ENCODE data around the gene MRPL49. TPM values are rescaled to one million over a fixed set of nuclear protein-coding genes. Genes with fewer than 3 reads are reported as not detected.
A peak's percentile ranks its signal among the peaks of the same experiment; 100 is the strongest.

MRPL49 gene
- total and polyA plus RNA-seq, 9 of the 15 experiments (the other 6 are each of a cell fraction or from before 2014, with no cell fraction given) = 74.3 to 132 (median 91.2) TPM

DNA sequence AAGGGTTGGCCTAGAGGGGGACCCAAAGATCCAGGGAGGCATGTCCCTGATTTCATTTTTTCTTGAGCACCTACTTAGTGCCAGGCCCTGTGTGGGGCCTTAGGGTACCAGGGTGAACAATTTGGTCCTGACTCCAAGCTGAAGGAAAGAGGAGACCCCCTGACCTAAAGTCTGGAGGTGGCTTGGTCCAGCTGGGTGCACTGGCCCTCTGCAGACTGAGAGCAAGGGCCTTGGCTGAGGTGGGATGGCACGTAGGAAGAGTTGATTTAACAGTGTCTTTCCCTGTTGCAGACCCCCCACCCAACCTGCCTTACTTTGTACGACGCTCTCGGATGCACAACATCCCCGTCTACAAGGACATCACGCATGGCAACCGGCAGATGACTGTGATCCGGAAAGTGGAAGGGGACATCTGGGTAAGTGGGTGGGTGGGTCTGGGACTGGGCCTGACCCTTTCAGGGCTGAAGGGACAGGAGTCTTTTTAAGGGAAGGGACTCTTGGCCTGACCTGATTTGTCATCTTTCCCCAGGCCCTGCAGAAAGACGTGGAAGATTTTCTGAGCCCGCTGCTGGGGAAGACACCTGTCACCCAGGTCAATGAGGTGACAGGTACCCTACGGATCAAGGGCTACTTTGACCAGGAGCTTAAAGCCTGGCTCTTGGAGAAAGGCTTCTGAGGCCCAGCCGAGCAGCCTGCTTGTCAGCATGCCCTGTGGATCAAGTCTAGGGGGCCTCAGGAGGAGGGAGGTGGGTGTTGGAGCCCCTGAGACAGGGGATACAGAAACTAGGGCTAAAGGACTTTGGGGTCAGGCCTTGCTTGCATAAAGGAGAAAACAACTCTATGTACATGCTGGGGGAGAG, 3.3 kb downstream of the MRPL49 start (continued):
- TF ChIP-seq, protein P1, sequence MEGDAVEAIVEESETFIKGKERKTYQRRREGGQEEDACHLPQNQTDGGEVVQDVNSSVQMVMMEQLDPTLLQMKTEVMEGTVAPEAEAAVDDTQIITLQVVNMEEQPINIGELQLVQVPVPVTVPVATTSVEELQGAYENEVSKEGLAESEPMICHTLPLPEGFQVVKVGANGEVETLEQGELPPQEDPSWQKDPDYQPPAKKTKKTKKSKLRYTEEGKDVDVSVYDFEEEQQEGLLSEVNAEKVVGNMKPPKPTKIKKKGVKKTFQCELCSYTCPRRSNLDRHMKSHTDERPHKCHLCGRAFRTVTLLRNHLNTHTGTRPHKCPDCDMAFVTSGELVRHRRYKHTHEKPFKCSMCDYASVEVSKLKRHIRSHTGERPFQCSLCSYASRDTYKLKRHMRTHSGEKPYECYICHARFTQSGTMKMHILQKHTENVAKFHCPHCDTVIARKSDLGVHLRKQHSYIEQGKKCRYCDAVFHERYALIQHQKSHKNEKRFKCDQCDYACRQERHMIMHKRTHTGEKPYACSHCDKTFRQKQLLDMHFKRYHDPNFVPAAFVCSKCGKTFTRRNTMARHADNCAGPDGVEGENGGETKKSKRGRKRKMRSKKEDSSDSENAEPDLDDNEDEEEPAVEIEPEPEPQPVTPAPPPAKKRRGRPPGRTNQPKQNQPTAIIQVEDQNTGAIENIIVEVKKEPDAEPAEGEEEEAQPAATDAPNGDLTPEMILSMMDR (IDR thresholded peaks at IDR 0.05 in 2 of 3, conservative IDR thresholded peaks at IDR 0.05 in 1 of 3; ENCODE audit: insufficient read depth in 2 of 3, low read depth in 1 of 3, low read length in 3 of 3) = no peak

DNA sequence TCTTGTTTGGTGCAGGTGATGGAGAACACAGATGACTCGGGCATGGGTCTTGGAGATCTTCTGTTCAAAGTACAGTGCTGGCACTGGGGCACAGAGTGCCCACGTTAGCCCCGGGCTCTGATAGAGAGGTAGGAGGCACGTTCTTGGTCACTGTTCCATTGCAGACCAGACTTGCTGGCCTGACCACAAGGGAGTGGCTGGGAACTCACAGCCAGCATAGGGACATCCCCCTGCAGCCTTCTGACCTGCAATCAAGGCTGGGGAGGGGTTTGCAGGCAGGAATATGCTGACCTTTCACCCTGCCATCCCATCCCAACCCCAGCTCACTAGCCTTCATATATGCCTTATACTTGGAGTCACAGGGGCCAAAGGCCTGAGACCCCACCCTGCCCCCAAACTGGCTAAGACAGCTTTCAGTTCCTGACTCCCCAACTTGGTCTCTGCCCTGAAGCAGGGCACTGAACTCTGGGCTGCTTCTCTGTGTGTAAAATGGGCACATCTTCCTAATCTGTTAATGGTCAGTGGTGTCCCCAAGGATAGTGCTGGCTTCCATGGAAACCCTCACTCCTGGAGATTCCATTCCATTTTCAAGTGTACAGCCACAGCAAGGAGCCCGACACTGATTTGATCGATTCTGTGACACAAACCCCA, 4.6 kb downstream of the MRPL49 start:
- H3K27me3 ChIP-seq (ENCODE audit: control insufficient read depth in 2 of 2, insufficient read depth in 2 of 2, low read length in 2 of 2) = no peaks in the 10 kb centered on the region
- 86% methylated on average over 6 of the region's 6 CpGs for WGBS (ENCODE audit: insufficient coverage, low coverage, missing lambda C conversion rate)
- TF ChIP-seq ZNF408 (CRISPR knock-in tag; IDR thresholded peaks at IDR 0.05; ENCODE audit: low read depth) (no peak), POLR2A (conservative IDR thresholded peaks at IDR 0.05) (peak; percentile 65), RBFOX2 (IDR thresholded peaks at IDR 0.05; ENCODE audit: low read depth, low read length) (peak; percentile 57; the same call in 1 of the 2 replicates), KAT8 (IDR thresholded peaks at IDR 0.05; ENCODE audit: low read depth) (no peak), ZNF316 (IDR thresholded peaks at IDR 0.05) (peak; percentile 26; the same call in 1 of the 2 replicates), POLR2B (IDR thresholded peaks at IDR 0.05; ENCODE audit: low read depth, partially characterized antibody) (peak; percentile 29), ZNF24 (IDR thresholded peaks at IDR 0.05) (no peak), POLR2G (IDR thresholded peaks at IDR 0.05; ENCODE audit: low read depth, low read length) (peak; percentile 54; the same call in 1 of the 2 replicates), HNRNPLL (IDR thresholded peaks at IDR 0.05; ENCODE audit: low read depth, low read length, poor library complexity, severe bottlenecking) (no peak), KLF1 (tag; IDR thresholded peaks at IDR 0.05) (no peak), GABPB1 (CRISPR knock-in tag; IDR thresholded peaks at IDR 0.05) (no peak)
- TF ChIP-seq, protein P2, sequence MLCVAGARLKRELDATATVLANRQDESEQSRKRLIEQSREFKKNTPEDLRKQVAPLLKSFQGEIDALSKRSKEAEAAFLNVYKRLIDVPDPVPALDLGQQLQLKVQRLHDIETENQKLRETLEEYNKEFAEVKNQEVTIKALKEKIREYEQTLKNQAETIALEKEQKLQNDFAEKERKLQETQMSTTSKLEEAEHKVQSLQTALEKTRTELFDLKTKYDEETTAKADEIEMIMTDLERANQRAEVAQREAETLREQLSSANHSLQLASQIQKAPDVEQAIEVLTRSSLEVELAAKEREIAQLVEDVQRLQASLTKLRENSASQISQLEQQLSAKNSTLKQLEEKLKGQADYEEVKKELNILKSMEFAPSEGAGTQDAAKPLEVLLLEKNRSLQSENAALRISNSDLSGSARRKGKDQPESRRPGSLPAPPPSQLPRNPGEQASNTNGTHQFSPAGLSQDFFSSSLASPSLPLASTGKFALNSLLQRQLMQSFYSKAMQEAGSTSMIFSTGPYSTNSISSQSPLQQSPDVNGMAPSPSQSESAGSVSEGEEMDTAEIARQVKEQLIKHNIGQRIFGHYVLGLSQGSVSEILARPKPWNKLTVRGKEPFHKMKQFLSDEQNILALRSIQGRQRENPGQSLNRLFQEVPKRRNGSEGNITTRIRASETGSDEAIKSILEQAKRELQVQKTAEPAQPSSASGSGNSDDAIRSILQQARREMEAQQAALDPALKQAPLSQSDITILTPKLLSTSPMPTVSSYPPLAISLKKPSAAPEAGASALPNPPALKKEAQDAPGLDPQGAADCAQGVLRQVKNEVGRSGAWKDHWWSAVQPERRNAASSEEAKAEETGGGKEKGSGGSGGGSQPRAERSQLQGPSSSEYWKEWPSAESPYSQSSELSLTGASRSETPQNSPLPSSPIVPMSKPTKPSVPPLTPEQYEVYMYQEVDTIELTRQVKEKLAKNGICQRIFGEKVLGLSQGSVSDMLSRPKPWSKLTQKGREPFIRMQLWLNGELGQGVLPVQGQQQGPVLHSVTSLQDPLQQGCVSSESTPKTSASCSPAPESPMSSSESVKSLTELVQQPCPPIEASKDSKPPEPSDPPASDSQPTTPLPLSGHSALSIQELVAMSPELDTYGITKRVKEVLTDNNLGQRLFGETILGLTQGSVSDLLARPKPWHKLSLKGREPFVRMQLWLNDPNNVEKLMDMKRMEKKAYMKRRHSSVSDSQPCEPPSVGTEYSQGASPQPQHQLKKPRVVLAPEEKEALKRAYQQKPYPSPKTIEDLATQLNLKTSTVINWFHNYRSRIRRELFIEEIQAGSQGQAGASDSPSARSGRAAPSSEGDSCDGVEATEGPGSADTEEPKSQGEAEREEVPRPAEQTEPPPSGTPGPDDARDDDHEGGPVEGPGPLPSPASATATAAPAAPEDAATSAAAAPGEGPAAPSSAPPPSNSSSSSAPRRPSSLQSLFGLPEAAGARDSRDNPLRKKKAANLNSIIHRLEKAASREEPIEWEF (CRISPR knock-in tag; IDR thresholded peaks at IDR 0.05) = no peak

More for the DNA sequence above, 4.6 kb downstream of the MRPL49 start:
- no TSS peak for BruUV-seq (replicated peaks)
- no peak overlapping the region for H3K4me2 ChIP-seq (ENCODE audit: insufficient read depth, low read length)
- CTCF ChIA-PET (ENCODE audit: low intra/inter-chr PET ratio) = no interaction called here
- in situ Hi-C loops (cut with MboI) (no loop called here), intact Hi-C loops (cut with micrococcal nuclease) (no loop called here)
- H3K27ac ChIP-seq (ENCODE audit: extremely low read depth, low read depth, low read length) = no peak overlapping the region
- H3K9me3 ChIP-seq (replicated peaks; ENCODE audit: control insufficient read depth, insufficient read depth, low read depth, low read length) = no peaks in the 10 kb centered on the region
- H3K4me1 ChIP-seq (replicated peaks in 1 of 2; ENCODE audit: control insufficient read depth in 2 of 2, insufficient read depth in 2 of 2, low read length in 2 of 2) = peaks cover 0 to 19% of the 10 kb centered on the region in 2 experiments; a peak in 4 of 5 replicates
- peak in 1 of 4 experiments; percentile 15 for DNase-seq (ENCODE audit: extremely low read depth in 1 of 4, low spot score in 3 of 4)
- H3K9me1 ChIP-seq (ENCODE audit: control insufficient read depth, insufficient read depth, low read length) = no peaks in the 10 kb centered on the region
- no peak for ATAC-seq
- H3K4me3 ChIP-seq = no peak overlapping the region
- peak overlapping the region in 1 of 2 experiments; percentile 21; a peak in 1 of 4 replicates for H3K9ac ChIP-seq (ENCODE audit: insufficient read depth in 1 of 2, low read depth in 2 of 2, low read length in 2 of 2)
- H4K20me1 ChIP-seq (replicated peaks; ENCODE audit: control insufficient read depth, insufficient read depth, low read length) = peaks cover 6% of the 10 kb centered on the region; the same call in 1 of the 2 replicates
- H2AFZ ChIP-seq (ENCODE audit: low read depth, low read length) = no peak overlapping the region
- POLR2A ChIA-PET = interaction anchor here (0.6 to 1.3 kb wide), 4 partner anchors 10 to 154 kb away, joined by 3 to 4 read pairs (median 4); no protein-coding TSS in a partner anchor
- no peak for FAIRE-seq
- peaks cover 42% of the 10 kb centered on the region for H3K79me2 ChIP-seq (ENCODE audit: control insufficient read depth, insufficient read depth, low read length)
- H3K36me3 ChIP-seq (ENCODE audit: control insufficient read depth, insufficient read depth, low read length) = peaks cover 78% of the 10 kb centered on the region
